Fibroblast of lung (primary cell): ENCODE results near the gene ARMC10.

ENCODE experiments used
- EZH2 ChIP-seq: IDR thresholded peaks from 2 replicates; pipeline ENCODE4 v1.5.1; 2012; ENCODE audit warnings: low read length, control low read depth, mild to moderate bottlenecking; ENCODE audit errors: missing control alignments
- TF ChIP-seq, protein P1 (sequence below), 2 donors: IDR thresholded peaks in 1 of 2; conservative IDR thresholded peaks in 1 of 2; 1 replicate in 1 of 2; 2 replicates in 1 of 2; pipeline ENCODE4 v1.5.1; 2011 to 2012; ENCODE audit warnings: low read length in 2 of 2, control low read depth in 1 of 2, inconsistent platforms in 1 of 2, low read depth in 1 of 2, mild to moderate bottlenecking in 1 of 2

DNA sequence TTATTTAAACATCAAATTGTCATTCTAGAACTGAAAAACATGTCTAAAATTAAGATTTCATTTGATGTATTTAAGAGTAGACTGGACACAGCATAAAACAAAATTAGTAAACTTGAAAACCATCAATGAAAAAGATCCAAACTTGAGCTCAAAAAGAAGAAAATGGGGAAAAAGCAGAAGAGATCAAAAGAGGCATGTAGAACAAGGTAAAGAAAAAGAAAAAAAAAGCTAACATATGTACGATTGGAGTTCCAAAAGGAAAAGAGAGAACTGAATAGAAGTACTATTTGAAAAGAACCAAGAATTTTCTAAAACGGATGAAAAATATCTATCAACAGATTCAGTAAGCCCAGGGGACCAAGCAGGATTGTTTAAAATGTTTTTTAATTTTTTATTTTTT, 3.9 kb upstream of the ARMC10 start:
- TF ChIP-seq, protein P1, sequence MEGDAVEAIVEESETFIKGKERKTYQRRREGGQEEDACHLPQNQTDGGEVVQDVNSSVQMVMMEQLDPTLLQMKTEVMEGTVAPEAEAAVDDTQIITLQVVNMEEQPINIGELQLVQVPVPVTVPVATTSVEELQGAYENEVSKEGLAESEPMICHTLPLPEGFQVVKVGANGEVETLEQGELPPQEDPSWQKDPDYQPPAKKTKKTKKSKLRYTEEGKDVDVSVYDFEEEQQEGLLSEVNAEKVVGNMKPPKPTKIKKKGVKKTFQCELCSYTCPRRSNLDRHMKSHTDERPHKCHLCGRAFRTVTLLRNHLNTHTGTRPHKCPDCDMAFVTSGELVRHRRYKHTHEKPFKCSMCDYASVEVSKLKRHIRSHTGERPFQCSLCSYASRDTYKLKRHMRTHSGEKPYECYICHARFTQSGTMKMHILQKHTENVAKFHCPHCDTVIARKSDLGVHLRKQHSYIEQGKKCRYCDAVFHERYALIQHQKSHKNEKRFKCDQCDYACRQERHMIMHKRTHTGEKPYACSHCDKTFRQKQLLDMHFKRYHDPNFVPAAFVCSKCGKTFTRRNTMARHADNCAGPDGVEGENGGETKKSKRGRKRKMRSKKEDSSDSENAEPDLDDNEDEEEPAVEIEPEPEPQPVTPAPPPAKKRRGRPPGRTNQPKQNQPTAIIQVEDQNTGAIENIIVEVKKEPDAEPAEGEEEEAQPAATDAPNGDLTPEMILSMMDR (conservative IDR thresholded peaks at IDR 0.05 in 1 of 2, IDR thresholded peaks at IDR 0.05 in 1 of 2; ENCODE audit: low read depth in 1 of 2, low read length in 2 of 2) = no peak
- TF ChIP-seq EZH2 = no peak
